HL-60 (cell line): ENCODE data around the gene RPAP3.

Experiments
- CTCF ChIP-seq: IDR thresholded peaks from one replicate; pipeline ENCODE4 v1.5.1; 2011; ENCODE audit warnings: low read length, control low read depth, inconsistent platforms; ENCODE audit not compliant: insufficient read depth
- GABPA ChIP-seq: IDR thresholded peaks from 2 replicates; pipeline ENCODE4 v1.6.1; 2012; ENCODE audit warnings: low read depth
- POLR2AphosphoS5 ChIP-seq: IDR thresholded peaks from 2 replicates; pipeline ENCODE4 v1.6.1; 2012; ENCODE audit warnings: low read depth
- SPI1 ChIP-seq: IDR thresholded peaks from 2 replicates; pipeline ENCODE4 v1.6.1; 2012; ENCODE audit warnings: low read depth, mild to moderate bottlenecking, borderline replicate concordance

GRCh38 chr12:47734725-47735480 is 29.1 kb upstream of the RPAP3 start:
- TF ChIP-seq CTCF: no peak
- no peak for TF ChIP-seq POLR2AphosphoS5
- TF ChIP-seq GABPA: no peak
- TF ChIP-seq SPI1: no peak
